K562 (cell line): ENCODE measurements around the gene NACC1. TPM values are rescaled to one million over a fixed set of nuclear protein-coding genes. Genes with fewer than 3 reads are reported as not detected.
A peak's percentile ranks its signal among the peaks of the same experiment; 100 is the strongest.

Experiments
- BHLHE40 ChIP-seq: IDR thresholded peaks from 2 replicates; pipeline ENCODE4 v1.6.1; 2011; ENCODE audit warnings: low read length, improper control_type of control experiment
- CBX1 ChIP-seq: sonication (generic); IDR thresholded peaks from 2 replicates; pipeline ENCODE4 v1.6.1; 2016; ENCODE audit warnings: antibody characterized with exemption, low read depth, mild to moderate bottlenecking
- CC2D1A ChIP-seq: fragments of 450-650 bp; IDR thresholded peaks from 2 replicates; pipeline ENCODE4 v1.6.1; 2017; ENCODE audit warnings: mild to moderate bottlenecking
- FOXK2 ChIP-seq, 2 experiments: fragments of 450-650 bp; IDR thresholded peaks in 1 of 2; conservative IDR thresholded peaks in 1 of 2; 2 replicates each; pipeline ENCODE4 v1.6.1; 2016; ENCODE audit warnings: low read depth in 2 of 2, mild to moderate bottlenecking in 1 of 2
- L3MBTL2 ChIP-seq: fragments of 450-650 bp; IDR thresholded peaks from 2 replicates; pipeline ENCODE4 v1.6.1; 2016; ENCODE audit warnings: mild to moderate bottlenecking, moderate library complexity
- MYC ChIP-seq, 2 experiments: fragments of 250-450 bp in 1 of 2; sonication (Bioruptor Pico) in 1 of 2; IDR thresholded peaks; 2 replicates each; pipeline versions ENCODE4 v1.5.1 to v1.6.1; 2012 to 2021; ENCODE audit warnings: low read depth in 2 of 2, borderline replicate concordance in 1 of 2, improper control_type of control experiment in 1 of 2, low read length in 1 of 2, mild to moderate bottlenecking in 1 of 2, moderate library complexity in 1 of 2
- TAL1 ChIP-seq: fragments of 450-650 bp; IDR thresholded peaks from 2 replicates; pipeline ENCODE4 v1.6.1; 2016; ENCODE audit warnings: mild to moderate bottlenecking
- TCF7 ChIP-seq: sonication (generic); IDR thresholded peaks from 2 replicates; pipeline ENCODE4 v1.6.1; 2016; ENCODE audit warnings: antibody characterized with exemption, borderline replicate concordance
- XRCC5 ChIP-seq: fragments of 200-400 bp; formaldehyde crosslinking; IDR thresholded peaks from 2 replicates; pipeline ENCODE4 v1.6.1; 2017; ENCODE audit warnings: low read depth, mild to moderate bottlenecking, low read length
- ZEB2 ChIP-seq: fragments of 450-650 bp; IDR thresholded peaks from 2 replicates; pipeline ENCODE4 v1.6.1; 2016
- ZNF143 ChIP-seq: sonication (generic); formaldehyde crosslinking; IDR thresholded peaks from 2 replicates; pipeline ENCODE4 v1.9.0; 2022; ENCODE audit warnings: mild to moderate bottlenecking, missing genetic modification reagents
- polyA plus RNA-seq, 8 experiments: library from polyadenylated mRNA; depleted of rRNA in 4 of 8; stranded (reverse) in 5 of 8; unstranded in 3 of 8; fragments of >200 nt; fragmentation: Nextera tagmentation in 2 of 8; fragmentation: Illumina TruSeq in 1 of 8; extraction: Ambion mirVana in 2 of 8; extraction: Trizol in 1 of 8; gene quantifications; 2 replicates each; pipeline versions ENCODE4 v1.2.1 to v1.2.3, GENCODE V29; 2011 to 2014; ENCODE audit warnings: inconsistent platforms in 1 of 8, missing spikeins in 1 of 8
- total RNA-seq, 7 experiments: library from RNA; depleted of rRNA in 6 of 7; stranded (reverse); fragments of >200 nt in 6 of 7; fragmentation: Illumina TruSeq in 2 of 7; extraction: Trizol in 2 of 7; gene quantifications; 2 replicates each; pipeline versions ENCODE4 v1.2.1 to v1.2.3, GENCODE V29; 2011 to 2021; ENCODE audit warnings: low replicate concordance in 1 of 7
- TF ChIP-seq, protein P1 (sequence below): fragments of 450-650 bp; IDR thresholded peaks from 2 replicates; pipeline ENCODE4 v1.6.1; 2016; ENCODE audit warnings: mild to moderate bottlenecking, moderate library complexity
- TF ChIP-seq, protein P2 (sequence below): fragments of 250-450 bp; sonication (Bioruptor Pico); IDR thresholded peaks from 2 replicates; pipeline ENCODE4 v1.4.0; 2020; ENCODE audit warnings: mild to moderate bottlenecking, moderate library complexity

Gene NACC1
- total and polyA plus RNA-seq, 9 of the 15 experiments (the other 6 are each of a cell fraction or from before 2014, with no cell fraction given) = 0.04 to 96.6 (median 25.8) TPM

DNA sequence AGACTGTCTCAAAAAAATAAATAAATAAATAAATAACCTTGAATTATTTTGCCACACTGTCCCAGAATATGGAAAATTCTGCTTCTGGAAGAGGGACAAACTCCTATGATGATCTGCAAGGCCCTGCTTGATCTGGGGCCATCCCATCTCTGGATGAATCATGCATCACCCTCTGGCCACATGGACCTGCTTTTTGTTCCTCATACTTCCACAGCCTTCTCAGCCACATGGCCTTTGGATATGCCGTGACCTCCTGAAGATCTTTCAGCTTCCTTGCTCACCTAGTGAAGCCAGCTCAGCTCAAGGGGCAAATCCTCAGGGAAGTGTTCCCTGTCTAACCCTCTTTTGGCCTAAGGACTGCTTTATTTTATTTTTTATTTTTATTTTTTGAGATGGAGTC is 42.5 kb downstream of the NACC1 start (continued):
- TF ChIP-seq, protein P1, sequence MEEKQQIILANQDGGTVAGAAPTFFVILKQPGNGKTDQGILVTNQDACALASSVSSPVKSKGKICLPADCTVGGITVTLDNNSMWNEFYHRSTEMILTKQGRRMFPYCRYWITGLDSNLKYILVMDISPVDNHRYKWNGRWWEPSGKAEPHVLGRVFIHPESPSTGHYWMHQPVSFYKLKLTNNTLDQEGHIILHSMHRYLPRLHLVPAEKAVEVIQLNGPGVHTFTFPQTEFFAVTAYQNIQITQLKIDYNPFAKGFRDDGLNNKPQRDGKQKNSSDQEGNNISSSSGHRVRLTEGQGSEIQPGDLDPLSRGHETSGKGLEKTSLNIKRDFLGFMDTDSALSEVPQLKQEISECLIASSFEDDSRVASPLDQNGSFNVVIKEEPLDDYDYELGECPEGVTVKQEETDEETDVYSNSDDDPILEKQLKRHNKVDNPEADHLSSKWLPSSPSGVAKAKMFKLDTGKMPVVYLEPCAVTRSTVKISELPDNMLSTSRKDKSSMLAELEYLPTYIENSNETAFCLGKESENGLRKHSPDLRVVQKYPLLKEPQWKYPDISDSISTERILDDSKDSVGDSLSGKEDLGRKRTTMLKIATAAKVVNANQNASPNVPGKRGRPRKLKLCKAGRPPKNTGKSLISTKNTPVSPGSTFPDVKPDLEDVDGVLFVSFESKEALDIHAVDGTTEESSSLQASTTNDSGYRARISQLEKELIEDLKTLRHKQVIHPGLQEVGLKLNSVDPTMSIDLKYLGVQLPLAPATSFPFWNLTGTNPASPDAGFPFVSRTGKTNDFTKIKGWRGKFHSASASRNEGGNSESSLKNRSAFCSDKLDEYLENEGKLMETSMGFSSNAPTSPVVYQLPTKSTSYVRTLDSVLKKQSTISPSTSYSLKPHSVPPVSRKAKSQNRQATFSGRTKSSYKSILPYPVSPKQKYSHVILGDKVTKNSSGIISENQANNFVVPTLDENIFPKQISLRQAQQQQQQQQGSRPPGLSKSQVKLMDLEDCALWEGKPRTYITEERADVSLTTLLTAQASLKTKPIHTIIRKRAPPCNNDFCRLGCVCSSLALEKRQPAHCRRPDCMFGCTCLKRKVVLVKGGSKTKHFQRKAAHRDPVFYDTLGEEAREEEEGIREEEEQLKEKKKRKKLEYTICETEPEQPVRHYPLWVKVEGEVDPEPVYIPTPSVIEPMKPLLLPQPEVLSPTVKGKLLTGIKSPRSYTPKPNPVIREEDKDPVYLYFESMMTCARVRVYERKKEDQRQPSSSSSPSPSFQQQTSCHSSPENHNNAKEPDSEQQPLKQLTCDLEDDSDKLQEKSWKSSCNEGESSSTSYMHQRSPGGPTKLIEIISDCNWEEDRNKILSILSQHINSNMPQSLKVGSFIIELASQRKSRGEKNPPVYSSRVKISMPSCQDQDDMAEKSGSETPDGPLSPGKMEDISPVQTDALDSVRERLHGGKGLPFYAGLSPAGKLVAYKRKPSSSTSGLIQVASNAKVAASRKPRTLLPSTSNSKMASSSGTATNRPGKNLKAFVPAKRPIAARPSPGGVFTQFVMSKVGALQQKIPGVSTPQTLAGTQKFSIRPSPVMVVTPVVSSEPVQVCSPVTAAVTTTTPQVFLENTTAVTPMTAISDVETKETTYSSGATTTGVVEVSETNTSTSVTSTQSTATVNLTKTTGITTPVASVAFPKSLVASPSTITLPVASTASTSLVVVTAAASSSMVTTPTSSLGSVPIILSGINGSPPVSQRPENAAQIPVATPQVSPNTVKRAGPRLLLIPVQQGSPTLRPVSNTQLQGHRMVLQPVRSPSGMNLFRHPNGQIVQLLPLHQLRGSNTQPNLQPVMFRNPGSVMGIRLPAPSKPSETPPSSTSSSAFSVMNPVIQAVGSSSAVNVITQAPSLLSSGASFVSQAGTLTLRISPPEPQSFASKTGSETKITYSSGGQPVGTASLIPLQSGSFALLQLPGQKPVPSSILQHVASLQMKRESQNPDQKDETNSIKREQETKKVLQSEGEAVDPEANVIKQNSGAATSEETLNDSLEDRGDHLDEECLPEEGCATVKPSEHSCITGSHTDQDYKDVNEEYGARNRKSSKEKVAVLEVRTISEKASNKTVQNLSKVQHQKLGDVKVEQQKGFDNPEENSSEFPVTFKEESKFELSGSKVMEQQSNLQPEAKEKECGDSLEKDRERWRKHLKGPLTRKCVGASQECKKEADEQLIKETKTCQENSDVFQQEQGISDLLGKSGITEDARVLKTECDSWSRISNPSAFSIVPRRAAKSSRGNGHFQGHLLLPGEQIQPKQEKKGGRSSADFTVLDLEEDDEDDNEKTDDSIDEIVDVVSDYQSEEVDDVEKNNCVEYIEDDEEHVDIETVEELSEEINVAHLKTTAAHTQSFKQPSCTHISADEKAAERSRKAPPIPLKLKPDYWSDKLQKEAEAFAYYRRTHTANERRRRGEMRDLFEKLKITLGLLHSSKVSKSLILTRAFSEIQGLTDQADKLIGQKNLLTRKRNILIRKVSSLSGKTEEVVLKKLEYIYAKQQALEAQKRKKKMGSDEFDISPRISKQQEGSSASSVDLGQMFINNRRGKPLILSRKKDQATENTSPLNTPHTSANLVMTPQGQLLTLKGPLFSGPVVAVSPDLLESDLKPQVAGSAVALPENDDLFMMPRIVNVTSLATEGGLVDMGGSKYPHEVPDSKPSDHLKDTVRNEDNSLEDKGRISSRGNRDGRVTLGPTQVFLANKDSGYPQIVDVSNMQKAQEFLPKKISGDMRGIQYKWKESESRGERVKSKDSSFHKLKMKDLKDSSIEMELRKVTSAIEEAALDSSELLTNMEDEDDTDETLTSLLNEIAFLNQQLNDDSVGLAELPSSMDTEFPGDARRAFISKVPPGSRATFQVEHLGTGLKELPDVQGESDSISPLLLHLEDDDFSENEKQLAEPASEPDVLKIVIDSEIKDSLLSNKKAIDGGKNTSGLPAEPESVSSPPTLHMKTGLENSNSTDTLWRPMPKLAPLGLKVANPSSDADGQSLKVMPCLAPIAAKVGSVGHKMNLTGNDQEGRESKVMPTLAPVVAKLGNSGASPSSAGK = 0 out of 2 replicates have a peak, but pooled peaks have one; percentile 26
- no peak for TF ChIP-seq ZNF143
- TF ChIP-seq CBX1 = no peak
- no peak for TF ChIP-seq BHLHE40
- TF ChIP-seq, protein P2, sequence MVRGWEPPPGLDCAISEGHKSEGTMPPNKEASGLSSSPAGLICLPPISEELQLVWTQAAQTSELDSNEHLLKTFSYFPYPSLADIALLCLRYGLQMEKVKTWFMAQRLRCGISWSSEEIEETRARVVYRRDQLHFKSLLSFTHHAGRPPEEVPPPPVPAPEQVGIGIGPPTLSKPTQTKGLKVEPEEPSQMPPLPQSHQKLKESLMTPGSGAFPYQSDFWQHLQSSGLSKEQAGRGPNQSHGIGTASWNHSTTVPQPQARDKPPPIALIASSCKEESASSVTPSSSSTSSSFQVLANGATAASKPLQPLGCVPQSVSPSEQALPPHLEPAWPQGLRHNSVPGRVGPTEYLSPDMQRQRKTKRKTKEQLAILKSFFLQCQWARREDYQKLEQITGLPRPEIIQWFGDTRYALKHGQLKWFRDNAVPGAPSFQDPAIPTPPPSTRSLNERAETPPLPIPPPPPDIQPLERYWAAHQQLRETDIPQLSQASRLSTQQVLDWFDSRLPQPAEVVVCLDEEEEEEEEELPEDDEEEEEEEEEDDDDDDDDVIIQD (CRISPR knock-in tag) = no peak
- TF ChIP-seq CC2D1A = no peak
- TF ChIP-seq FOXK2 (conservative IDR thresholded peaks at IDR 0.05 in 1 of 2, IDR thresholded peaks at IDR 0.05 in 1 of 2; ENCODE audit: low read depth in 2 of 2) = no peak
- TF ChIP-seq ZEB2 = no peak
- no peak for TF ChIP-seq XRCC5
- no peak for TF ChIP-seq TCF7
- TF ChIP-seq MYC (IDR thresholded peaks at IDR 0.05; ENCODE audit: low read depth, low read length) = peak; percentile 76
- no peak for TF ChIP-seq MYC (CRISPR knock-in tag; IDR thresholded peaks at IDR 0.05; ENCODE audit: borderline replicate concordance, low read depth)
- TF ChIP-seq TAL1 = no peak
- TF ChIP-seq L3MBTL2 = peak; percentile 52; the same call in 1 of the 2 replicates
